RWPE2 (cell line): ENCODE measurements around the gene GMPR.

Experiments
- ATAC-seq: fragments of 200-7000 bp; cut with Tn5 transposase; 3 replicates; pipeline ENCODE4 v1.9.1; 2021; ENCODE audit warnings: low read depth
- DNase-seq: peaks from one replicate; pipeline ENCODE4 v3.0.0-alpha.2; 2020; ENCODE audit warnings: low spot score
- H3K27ac ChIP-seq: fragments of 450-650 bp; 2 replicates; pipeline ENCODE4 v1.5.1; 2017; ENCODE audit warnings: mild to moderate bottlenecking; ENCODE audit not compliant: poor library complexity, severe bottlenecking
- H3K27me3 ChIP-seq: fragments of 250-450 bp; sonication (Bioruptor Pico); 2 replicates; pipeline ENCODE4 v1.5.1; 2021; ENCODE audit warnings: mild to moderate bottlenecking, moderate library complexity; ENCODE audit not compliant: insufficient read depth, poor library complexity, severe bottlenecking
- H3K36me3 ChIP-seq: fragments of 250-450 bp; sonication (Bioruptor Pico); 2 replicates; pipeline ENCODE4 v1.5.1; 2020; ENCODE audit warnings: low read depth, mild to moderate bottlenecking, moderate library complexity
- H3K4me1 ChIP-seq: fragments of 250-450 bp; sonication (Bioruptor Pico); 2 replicates; pipeline ENCODE4 v1.5.1; 2021; ENCODE audit warnings: mild to moderate bottlenecking, moderate library complexity; ENCODE audit not compliant: insufficient read depth, poor library complexity, severe bottlenecking
- H3K4me3 ChIP-seq: fragments of 250-450 bp; sonication (Bioruptor Pico); 2 replicates; pipeline ENCODE4 v1.5.1; 2021; ENCODE audit warnings: mild to moderate bottlenecking, moderate library complexity; ENCODE audit not compliant: severe bottlenecking
- H3K9me3 ChIP-seq: fragments of 250-450 bp; sonication (Bioruptor Pico); 2 replicates; pipeline ENCODE4 v1.5.1; 2021; ENCODE audit warnings: mild to moderate bottlenecking, moderate library complexity; ENCODE audit not compliant: severe bottlenecking
- TF ChIP-seq, protein P1 (sequence below): fragments of 450-650 bp; IDR thresholded peaks from one replicate; pipeline ENCODE4 v1.5.1; 2017; ENCODE audit warnings: mild to moderate bottlenecking, moderate library complexity; ENCODE audit not compliant: poor library complexity, severe bottlenecking

The GMPR gene

DNA sequence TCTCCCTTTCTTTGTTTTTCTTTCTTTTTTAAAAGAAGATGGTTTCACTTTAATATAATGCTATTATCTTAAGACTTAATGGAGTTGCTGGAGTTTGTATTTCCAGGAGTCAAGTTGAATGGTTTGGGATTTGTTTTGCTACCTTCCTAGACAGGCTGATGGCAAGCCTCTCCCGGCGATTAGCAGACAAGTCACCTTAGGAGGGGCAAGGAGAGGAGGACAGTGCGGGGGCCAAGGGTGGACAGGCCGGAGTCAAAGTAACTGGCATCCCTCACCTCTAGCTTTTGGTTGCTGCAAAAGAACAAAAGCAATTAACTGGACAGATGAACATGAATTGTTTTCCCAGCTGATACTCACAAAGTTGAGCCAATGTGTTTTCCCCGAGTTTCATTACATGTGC is 57.1 kb downstream of the GMPR start:
- ATAC-seq = no peak
- H3K9me3 ChIP-seq = no peaks in the 10 kb centered on the region
- no peaks in the 10 kb centered on the region for H3K36me3 ChIP-seq
- no peak overlapping the region for H3K27ac ChIP-seq
- H3K27me3 ChIP-seq = peaks cover 6% of the 10 kb centered on the region
- TF ChIP-seq, protein P1, sequence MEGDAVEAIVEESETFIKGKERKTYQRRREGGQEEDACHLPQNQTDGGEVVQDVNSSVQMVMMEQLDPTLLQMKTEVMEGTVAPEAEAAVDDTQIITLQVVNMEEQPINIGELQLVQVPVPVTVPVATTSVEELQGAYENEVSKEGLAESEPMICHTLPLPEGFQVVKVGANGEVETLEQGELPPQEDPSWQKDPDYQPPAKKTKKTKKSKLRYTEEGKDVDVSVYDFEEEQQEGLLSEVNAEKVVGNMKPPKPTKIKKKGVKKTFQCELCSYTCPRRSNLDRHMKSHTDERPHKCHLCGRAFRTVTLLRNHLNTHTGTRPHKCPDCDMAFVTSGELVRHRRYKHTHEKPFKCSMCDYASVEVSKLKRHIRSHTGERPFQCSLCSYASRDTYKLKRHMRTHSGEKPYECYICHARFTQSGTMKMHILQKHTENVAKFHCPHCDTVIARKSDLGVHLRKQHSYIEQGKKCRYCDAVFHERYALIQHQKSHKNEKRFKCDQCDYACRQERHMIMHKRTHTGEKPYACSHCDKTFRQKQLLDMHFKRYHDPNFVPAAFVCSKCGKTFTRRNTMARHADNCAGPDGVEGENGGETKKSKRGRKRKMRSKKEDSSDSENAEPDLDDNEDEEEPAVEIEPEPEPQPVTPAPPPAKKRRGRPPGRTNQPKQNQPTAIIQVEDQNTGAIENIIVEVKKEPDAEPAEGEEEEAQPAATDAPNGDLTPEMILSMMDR = no peak
- H3K4me3 ChIP-seq = no peak overlapping the region
- no peak for DNase-seq
- no peaks in the 10 kb centered on the region for H3K4me1 ChIP-seq

DNA sequence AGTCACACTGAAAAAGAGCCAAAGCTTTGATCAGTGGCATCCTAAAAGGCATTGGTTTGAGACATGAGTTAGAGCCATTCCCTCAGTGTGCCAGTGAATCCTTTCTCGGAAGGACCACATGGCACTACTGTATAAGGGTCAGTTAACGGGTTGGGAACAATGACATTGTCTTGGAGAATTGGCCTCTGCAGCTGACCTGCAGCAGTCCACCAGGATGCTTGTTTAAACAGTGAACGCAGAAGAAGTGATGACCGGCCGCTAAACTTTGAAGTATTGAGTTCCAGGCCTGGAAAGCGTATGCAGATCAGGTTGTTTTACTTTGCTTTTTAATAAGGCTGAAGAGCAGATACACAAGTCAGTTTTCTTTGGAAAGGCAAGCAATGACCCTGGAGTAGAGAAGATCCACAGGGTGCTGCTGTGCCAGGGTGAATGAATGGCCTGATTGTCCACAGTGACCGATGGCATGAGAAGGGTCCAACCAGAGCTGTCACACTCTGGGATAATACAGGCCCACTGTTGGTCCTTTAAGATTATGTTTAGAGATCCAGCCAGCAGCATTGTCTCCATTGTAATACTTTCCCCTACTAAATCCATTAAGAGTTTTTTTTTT is 57.8 kb downstream of the GMPR start:
- H3K27ac ChIP-seq = no peak overlapping the region
- no peaks in the 10 kb centered on the region for H3K4me1 ChIP-seq
- H3K27me3 ChIP-seq = peaks cover 6% of the 10 kb centered on the region
- ATAC-seq = no peak
- H3K9me3 ChIP-seq = no peaks in the 10 kb centered on the region
- DNase-seq = no peak
- TF ChIP-seq, protein P1 = no peak
- H3K4me3 ChIP-seq = no peak overlapping the region
- no peaks in the 10 kb centered on the region for H3K36me3 ChIP-seq

DNA sequence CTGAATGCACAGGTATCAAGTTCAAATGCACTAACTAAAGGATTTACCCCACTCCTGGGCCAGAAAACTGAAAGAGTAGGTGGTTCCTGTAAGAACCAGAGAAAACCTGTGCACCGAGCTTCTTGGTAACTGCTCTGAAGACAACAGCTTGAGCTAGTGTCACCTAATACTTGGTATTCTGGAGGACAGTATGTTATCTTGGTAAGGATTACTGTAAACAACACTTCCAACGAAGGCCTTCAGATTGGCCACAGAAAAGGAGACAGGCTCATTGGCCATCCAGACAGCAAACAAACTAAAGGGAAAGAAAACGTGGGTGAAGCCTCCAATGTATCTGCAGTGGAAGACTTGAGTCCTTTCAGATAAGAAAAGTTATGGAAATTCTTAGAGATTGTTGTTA is 61.5 kb downstream of the GMPR start:
- DNase-seq (no peak), ATAC-seq (no peak)
- H3K27ac ChIP-seq = no peak overlapping the region
- no peaks in the 10 kb centered on the region for H3K9me3 ChIP-seq
- H3K4me3 ChIP-seq = no peak overlapping the region
- H3K27me3 ChIP-seq = no peaks in the 10 kb centered on the region
- TF ChIP-seq, protein P1 = no peak
- H3K4me1 ChIP-seq = no peaks in the 10 kb centered on the region
- no peaks in the 10 kb centered on the region for H3K36me3 ChIP-seq

DNA sequence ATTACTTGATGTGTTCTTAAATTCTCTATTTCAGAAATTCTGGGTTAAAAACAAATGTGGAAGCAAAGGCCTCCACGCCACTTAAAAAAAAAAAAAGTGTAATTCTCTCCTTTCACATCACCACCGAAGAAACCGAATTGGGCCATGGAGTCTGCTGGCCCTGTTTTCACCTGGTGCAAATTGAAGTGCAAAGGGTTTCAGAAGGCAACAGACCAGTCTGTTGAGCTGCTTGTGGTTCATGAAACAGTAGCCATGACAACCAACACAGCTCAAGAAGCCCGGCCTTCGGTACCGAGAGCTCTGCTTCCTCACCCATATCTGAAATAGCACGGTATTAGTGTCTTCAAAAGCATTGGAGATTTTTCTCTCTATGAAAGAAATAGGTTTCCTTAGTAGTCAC is 63.1 kb downstream of the GMPR start:
- no peak overlapping the region for H3K4me3 ChIP-seq
- H3K4me1 ChIP-seq = no peaks in the 10 kb centered on the region
- H3K36me3 ChIP-seq = no peaks in the 10 kb centered on the region
- TF ChIP-seq, protein P1 = no peak
- H3K27me3 ChIP-seq = no peaks in the 10 kb centered on the region
- ATAC-seq = no peak
- no peak overlapping the region for H3K27ac ChIP-seq
- DNase-seq = no peak
- H3K9me3 ChIP-seq = no peaks in the 10 kb centered on the region

DNA sequence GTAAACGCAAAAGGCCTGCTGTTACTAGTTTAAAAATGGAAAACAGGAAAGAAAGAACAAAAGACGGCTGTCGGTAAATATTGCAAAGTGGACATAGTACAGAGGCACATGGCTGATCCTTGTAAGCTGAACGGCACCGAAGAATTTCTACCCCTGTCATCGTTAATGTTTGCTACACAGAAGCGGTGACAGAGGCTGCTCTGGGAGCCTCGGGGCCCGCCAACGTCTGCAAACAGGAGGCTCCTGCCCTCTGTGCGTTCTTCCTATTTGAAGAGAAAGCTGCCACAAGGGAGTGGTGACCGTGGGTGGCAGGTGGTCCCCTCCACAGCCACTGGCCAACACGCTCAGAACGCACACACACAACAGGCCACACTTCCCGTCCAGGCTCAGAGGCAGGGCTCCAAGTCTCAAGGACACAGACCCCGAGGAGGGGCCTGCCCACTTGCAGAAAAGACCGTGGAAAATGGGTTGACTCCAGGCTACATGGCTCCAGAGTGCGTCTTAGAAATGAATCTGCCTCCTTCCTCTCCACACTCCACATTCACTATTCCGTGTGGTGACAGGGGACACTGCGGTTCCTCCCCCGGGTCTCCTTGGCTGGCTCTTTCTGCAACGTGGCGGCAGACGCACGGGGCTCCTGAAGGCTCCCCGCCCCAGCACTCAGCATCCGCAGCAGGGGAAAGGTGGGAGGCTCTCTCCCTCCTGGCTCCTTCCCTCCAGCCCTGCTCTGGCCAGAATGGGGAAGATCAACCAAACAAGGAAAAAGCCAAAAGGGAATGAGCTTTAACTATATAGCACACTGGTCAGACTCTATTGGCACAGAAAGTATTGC is 64.5 kb downstream of the GMPR start:
- Histone ChIP-seq H3K4me1 (no peaks in the 10 kb centered on the region), H3K36me3 (no peaks in the 10 kb centered on the region), H3K9me3 (no peaks in the 10 kb centered on the region), H3K27me3 (no peaks in the 10 kb centered on the region), H3K27ac (no peak overlapping the region), H3K4me3 (no peak overlapping the region)
- no peak for DNase-seq
- ATAC-seq = no peak
- TF ChIP-seq, protein P1 = no peak
